Measurements from ENCODE around the gene STARD5.

The STARD5 gene

GRCh38 chr15:81312790-81313543 is 11.0 kb downstream of the STARD5 start:
- peak; percentile 91 for DNase-seq (ENCODE audit: low spot score)

DNA sequence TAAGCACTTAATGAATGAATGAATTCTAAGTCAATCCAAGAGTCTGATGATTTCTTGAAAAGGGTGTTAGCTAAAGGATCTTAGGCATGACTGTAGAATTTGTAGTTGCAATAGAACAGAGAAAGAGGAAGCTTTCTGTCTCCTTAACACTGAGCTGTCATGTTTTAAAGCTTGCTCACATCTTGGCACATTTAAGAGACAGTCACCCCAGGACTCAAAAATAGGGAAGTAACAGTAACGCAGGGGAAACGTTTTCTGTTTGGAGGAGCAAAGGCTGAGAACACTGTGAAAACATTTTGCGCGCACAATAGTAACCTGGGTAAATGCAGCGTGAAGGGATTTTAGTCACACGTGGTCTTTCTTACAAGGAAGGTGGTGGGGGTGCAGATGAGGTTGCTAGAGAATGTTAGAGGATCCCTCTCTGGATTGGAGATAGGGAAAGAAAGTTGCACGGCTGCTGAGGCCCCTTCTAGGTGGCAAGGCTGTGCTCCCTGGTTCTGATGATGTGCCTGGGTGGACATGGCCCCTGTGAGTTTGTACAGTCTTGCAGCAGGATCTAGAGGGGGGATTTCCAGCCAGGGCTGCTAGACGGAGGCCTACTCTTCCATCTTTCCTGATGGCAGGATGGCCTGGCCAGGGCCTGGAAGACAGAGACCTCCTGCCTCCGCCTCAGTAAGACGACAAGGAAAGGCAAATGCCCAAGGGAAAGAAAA is 12.0 kb downstream of the STARD5 start:
- no peak for DNase-seq (ENCODE audit: low spot score)

GRCh38 chr15:81310480-81310879 is 13.5 kb downstream of the STARD5 start:
- no peak for DNase-seq (ENCODE audit: low spot score)

GRCh38 chr15:81309647-81310450 is 14.1 kb downstream of the STARD5 start:
- no peak for DNase-seq (ENCODE audit: low spot score)

GRCh38 chr15:81308260-81308659 is 15.7 kb downstream of the STARD5 start:
- no peak for DNase-seq (ENCODE audit: low spot score)

DNA sequence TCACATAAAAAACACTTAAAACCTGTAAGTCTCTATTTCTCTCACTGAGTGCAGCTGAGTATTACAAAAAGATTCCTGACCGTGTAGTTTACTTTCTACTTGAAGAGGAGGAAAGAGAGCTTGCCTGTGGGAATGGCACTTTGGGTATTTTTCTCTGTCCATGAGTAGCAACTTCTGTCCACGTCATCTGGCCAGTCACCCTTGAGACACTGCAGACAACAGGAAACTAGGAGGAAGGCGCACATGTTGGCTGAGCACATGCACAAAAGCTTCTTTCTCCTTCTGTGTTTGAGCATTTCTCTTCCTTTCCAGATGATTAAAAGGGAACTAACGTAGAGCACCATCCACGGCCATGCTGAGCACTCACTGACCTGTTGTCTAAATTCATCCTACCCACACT is 19.7 kb downstream of the STARD5 start:
- DNase-seq (ENCODE audit: low spot score), result peak; percentile 36

- DNase-seq (ENCODE audit: low spot score), result no peak
These were observed 20.4 kb downstream of the STARD5 start for GRCh38 chr15:81303244-81304225.

DNA sequence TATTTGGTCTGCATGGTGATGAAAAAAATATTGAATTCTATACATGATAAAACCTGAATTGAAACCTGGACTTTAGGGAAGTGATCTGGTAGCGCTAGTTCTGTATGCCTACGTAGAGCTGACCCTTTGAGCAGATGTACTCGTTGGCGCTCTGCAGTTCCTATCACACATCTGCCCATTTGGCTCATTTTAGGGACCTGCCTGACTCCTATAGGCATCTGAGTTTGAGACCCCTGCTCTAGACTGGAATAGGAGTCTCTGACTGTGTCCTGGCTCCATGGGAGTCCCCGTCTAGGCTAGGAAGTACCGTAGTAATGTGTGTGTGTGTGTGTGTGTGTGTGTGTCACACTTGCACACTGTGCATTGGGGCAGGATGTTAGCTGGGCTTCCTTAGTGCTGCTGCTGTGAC is 21.2 kb downstream of the STARD5 start:
- DNase-seq (ENCODE audit: low spot score), result no peak

- no peak for DNase-seq (ENCODE audit: low spot score)
These were observed 22.0 kb downstream of the STARD5 start for GRCh38 chr15:81301815-81302399.

DNA sequence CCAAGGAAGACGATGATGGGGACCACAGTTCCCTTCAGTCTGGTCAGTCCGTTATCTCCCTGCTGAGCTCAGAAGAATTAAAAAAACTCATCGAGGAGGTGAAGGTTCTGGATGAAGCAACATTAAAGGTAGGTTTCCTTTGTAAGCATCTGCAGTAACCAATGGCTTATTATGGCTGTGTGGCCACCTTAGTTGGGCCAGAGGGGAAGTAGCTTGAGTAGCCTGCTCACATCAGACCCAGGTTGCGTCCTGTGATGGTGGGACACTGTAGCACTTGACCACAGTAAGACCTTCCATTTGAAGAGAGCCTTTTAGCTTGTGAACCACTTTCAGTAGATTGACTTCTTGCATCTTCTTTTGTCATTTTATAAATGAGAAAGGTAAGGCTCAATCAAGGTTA is 22.6 kb downstream of the STARD5 start:
- no peak for DNase-seq (ENCODE audit: low spot score)

DNA sequence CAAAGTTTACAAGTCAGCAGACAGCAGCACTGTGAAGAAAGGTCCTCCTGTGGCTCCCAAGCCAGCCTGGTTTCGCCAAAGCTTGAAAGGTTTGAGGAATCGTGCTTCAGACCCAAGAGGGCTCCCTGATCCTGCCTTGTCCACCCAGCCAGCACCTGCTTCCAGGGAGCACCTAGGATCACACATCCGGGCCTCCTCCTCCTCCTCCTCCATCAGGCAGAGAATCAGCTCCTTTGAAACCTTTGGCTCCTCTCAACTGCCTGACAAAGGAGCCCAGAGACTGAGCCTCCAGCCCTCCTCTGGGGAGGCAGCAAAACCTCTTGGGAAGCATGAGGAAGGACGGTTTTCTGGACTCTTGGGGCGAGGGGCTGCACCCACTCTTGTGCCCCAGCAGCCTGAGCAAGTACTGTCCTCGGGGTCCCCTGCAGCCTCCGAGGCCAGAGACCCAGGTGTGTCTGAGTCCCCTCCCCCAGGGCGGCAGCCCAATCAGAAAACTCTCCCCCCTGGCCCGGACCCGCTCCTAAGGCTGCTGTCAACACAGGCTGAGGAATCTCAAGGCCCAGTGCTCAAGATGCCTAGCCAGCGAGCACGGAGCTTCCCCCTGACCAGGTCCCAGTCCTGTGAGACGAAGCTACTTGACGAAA is 24.2 kb downstream of the STARD5 start:
- no peak for DNase-seq (ENCODE audit: low spot score)

DNA sequence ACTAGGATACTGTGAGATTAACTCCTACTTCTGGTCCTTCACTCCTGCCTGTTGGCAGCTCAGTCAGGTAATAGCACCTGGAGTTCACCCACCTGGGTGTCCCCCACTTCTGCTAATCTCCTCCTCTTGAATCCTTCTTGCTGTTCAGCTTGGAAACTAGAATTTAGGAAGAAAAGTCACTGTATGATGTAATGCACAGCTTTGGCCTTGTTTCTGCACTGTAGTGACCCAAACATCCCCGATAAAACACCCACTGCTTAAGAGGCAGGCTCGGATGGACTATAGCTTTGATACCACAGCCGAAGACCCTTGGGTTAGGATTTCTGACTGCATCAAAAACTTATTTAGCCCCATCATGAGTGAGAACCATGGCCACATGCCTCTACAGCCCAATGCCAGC is 24.8 kb downstream of the STARD5 start:
- DNase-seq (ENCODE audit: low spot score), result no peak

- DNase-seq (ENCODE audit: low spot score), result no peak
These were observed 25.3 kb downstream of the STARD5 start for GRCh38 chr15:81298611-81299010.

DNA sequence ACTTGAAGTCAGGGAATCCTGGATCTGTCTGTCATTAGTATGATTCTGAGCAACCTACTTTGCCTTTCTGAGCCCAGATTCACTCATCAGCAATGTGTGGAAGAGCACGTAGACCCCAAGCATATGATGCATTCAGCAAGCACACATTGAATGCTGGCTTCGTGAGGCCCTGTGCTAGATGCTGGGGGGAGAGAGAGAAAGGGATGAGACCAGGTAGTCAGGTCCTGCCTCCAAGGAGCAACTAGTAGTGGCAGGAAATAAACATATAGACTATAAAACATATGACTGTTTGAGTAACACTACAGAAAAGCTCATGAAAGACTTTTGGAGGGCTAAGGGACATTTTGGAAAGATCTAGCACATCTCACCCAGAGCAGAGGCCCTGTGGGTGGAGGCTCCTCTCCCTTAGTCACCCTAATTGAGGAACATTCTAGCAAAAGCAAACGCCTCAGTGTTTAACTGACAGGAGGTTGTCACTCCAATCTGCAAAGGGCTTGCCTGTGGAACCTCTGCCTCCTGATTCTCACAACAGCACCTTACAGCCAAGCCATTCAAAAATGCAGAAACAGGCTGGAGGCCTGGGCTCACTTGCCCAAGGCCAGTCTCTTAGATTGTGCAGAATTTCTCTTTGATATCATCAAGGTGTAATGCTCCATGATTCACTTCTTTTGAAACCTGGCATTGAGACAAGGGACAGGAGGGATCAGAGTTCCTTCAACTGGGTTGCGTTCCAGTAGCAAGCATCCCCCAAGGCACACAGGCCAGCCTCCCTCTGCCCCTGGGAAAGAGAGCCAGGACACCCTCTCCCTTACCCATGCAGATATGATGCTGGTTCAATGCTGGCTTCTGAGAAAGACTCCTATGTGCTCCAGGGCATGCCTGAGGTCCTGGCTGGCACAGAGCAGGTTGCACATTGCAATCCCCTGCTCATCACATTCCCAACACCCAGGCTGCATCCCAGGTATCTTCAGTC is 26.1 kb downstream of the STARD5 start:
- no peak for DNase-seq (ENCODE audit: low spot score)

DNA sequence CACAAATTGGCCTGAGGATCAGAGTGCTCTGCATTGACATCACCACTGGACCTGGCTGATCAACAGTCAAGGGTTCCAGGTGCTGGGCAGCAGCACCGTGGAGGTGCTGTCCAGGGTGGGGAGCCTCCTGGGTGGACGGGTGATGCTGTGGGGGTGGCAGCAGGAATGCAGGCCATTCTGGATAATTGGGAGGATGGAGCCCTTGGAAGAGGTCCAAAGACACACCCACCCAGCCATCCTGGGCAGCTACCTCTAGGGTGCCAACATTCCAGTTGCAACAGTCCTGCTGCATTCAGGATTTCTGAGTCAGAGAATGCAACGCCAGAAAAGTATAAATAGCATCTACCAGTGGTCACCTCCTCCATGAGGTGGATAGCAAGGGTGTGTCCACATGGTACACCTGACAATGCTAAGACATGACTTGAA is 26.8 kb downstream of the STARD5 start:
- no peak for DNase-seq (ENCODE audit: low spot score)

- DNase-seq (ENCODE audit: low spot score), result no peak
These were observed 27.3 kb downstream of the STARD5 start for GRCh38 chr15:81296673-81297072.

DNA sequence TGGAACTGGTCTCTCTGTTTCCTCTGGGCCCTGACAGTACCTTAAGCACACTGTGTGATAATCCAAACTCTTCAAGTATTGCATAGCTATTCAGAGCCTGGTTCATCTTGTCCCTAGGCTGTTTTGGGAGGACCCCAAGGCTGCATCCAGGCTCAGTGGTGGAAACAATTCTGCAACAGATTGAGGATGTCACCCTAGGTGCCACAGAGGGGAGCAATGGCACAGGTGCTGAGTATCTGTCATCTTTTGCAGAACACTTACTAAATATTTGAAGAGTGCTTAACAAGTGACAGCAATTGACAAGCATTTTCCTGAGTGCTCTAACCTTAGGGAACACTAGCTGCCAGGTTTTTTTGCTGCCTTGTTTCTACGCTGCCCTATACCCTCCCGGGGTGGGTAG is 27.8 kb downstream of the STARD5 start:
- DNase-seq (ENCODE audit: low spot score), result no peak

DNA sequence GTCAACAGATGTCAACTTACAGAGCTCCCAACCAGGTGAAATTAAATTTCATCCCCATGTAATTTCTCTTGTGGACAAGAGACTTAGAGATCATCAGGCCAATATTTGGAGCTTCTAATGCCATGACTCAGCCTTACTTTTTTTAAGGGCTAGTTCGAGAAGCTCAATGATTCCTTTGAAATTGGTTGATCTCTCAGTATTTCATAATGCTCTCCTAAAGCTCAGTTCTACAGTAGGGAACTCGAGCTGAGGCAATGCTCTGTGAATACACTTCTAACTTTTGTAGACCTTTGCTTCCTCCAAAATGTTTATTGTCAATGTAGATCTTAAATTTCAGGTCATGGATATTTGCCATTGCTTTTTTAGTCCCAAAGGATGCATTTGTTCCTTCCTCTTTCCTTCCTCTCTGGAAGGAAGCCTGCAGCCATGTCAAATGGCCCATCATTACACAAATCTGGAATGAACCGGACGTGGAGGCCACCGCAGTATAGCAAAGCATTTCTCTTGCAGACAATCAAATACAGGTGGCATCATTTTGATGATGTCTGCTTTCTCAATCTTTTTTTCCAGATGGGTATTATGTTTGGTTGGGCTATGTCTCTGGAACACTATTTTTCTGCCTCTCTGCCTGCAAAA is 28.3 kb downstream of the STARD5 start:
- DNase-seq (ENCODE audit: low spot score), result no peak

GRCh38 chr15:81294516-81294880 is 29.4 kb downstream of the STARD5 start:
- DNase-seq (ENCODE audit: low spot score), result no peak

Measured in RKO (cell line).